HG03039 (cell line): Measurements from ENCODE around the gene MKRN2.
A peak's percentile ranks its signal among the peaks of the same experiment; 100 is the strongest.
"Not testable (repeated sequence)": the region's sequence is repeated elsewhere in the genome, so short reads cannot be mapped to it uniquely, and the experiment has no call there.

ENCODE experiments used
- ATAC-seq: cut with Tn5 transposase; IDR thresholded peaks from one replicate; pipeline ENCODE4 v1.9.1; 2021; ENCODE audit warnings: mild to moderate bottlenecking, moderate library complexity; ENCODE audit not compliant: unreplicated experiment

The MKRN2 gene, protein sequence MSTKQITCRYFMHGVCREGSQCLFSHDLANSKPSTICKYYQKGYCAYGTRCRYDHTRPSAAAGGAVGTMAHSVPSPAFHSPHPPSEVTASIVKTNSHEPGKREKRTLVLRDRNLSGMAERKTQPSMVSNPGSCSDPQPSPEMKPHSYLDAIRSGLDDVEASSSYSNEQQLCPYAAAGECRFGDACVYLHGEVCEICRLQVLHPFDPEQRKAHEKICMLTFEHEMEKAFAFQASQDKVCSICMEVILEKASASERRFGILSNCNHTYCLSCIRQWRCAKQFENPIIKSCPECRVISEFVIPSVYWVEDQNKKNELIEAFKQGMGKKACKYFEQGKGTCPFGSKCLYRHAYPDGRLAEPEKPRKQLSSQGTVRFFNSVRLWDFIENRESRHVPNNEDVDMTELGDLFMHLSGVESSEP

DNA sequence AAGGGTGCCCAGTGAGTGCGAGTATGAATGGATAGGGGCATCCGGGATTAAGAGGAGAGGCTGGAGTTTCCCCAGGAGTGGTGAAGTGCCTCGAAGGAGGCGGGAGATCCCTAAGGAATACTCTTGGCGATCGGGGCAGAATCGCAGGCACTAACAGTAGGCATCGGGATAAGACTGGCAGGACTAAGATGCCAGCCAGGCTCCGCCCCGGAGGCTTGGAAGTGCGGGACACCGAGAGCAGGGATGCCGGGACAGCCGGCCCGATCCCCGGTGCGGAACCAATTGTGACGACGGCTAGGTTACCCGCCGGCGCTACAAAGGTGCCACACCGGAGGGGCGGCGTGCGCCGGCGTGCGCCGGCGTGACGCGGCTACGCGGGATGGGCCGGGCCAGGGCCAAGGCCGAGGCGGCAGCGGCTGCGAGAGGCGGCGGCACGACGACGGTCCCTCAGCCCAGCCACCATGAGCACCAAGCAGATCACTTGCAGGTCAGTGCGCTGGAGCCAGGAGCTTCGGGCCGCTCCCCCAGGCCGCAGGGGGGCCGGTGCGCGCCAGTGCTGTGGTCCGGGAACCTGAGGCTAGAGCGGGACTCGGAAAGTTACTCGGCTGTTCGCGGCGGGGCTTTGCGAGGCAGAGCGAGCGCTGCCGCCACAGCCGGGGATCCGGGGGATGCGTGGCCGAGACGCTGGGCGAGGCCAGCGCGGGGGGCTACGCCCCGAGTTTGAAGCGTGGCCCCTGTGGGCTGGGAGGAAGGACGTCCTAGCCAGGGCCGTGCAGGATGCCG, at the start of gene MKRN2:
TSS of gene MKRN2 (plus strand) at position 398 of the 783 bp plus-strand sequence. CDS start at position 462, 64 bp downstream.
- peak; percentile 79 for ATAC-seq

DNA sequence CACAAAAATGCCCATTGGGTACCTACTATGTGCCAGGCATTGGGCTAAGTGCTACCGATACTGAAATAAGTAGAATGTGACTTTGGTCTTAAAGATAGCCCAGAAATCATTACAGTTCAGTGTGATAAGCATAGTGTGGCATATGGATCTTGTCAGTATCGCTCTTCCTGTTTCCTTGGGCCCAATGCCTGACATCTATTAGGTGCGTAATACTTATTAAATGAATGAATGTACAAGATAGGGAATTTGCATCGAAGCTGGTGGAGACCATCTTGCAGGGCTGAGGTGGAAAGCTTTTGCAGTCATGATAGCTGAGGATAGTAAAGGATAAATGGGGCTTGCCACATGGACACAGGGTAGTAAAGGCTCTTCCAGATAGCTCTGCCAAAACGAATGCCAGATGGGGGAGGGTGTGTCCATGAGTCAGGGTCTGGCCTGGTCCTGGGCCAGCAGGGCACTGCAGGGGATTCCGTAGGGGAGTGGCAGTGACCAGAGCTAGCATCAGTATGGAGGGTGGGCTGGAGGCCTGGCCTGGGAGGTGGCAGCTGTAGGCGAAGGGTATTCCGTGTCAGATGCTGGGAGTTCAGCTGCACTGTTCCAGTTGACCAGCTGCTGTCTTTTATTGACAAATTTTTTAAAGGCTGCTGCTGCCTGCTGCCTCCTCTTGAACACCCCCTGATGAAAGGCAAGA, 49.2 kb upstream of the MKRN2 start:
- ATAC-seq: no peak

DNA sequence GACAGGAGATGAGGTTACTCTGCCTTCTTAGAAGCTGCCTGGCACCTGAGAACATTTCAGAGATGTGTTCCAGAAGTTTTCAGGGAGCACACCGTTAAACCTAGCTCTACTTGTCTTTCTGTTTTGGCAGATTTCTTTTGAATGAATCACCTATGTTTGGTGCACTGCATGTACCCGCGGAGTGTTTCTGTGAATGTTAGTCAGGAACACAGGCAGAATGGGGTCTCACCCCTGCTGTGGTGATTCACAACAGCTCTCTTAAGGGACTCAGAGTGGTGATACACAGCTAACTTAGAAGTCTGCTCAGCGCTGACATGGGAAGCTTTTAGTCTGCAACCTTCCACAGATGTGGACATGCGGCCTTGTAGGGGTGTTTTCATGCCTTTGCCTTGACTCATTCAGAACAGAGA, 48.6 kb upstream of the MKRN2 start:
- no peak for ATAC-seq

DNA sequence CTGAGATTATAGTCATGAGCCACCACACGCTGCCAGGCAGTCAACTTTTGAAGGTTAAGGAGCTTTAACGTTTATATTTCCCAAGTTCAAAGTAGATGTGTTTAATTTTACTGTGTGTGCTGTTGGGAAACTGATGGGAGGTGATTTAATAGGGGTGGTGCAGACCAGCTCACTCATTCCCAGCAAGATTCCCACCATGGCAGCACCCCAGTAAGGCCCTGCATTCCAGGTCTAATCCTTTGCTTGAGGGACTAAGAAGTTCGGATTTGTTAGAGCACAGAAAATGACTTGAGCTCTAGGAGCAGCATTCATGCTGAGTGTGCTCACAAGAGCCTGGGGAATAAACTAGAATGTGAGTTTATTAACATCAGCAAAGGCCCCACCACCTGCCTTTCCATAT, 47.4 kb upstream of the MKRN2 start:
- ATAC-seq: no peak

DNA sequence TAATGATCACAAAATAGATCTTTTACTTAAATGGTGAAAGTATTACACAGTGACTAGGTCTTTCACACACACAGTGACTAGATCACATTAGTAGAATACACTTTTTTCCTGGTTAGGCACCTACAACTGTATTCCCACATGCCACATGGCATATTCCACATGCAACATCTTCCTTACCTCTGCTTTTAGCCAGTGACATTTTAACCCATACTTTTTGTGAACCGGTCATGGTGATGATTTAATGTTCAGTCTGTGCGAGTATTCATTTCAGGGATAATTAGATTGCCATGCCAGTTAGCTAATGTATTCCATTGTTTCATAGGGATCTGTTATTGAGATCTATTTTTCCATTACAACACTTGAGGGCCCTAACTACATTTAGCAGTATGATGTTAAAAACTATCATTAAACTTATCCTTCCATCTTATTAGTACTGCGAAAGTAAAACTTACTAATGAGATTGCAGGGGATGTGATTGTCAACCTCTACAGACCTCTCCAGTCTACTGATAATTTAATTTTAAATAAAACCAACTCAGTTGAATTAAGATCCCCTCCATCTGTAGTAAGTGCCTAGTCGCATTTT, 44.3 kb upstream of the MKRN2 start:
- no peak for ATAC-seq

DNA sequence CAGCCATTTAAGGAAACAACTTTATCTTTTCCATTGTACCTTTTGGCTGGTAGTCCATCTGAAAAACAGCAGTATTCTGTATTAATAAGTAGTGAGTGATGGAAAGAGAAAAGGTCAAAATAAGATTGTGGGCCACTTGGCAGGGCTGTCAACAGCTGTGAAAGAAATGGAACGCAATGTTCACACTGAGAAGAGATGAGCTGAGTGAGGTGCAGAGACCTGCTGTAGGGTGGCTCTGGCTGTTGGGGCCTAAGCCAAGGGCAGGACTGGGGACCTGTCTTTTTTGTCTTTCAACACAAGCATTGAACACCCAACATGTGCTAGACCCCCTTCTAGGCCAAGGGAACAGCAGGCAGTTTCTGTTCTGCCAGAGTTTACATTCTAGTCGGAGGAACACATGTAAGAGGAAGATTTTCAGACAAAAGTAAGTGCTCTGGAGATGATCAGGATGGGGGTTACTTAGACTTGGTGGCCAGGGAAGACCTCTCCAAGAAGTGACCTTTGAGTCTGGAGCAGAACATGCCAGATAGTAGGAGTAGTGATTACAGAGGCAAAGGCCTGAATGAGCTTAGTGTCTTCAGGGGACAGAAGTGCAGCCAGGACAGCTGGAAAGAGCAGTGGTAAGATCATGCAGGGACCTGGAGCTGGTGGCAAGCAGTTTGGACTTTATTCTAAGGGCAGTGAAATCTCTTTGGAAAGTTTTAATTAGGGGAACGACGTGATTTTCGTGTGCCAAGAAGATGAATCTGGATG, 43.0 kb upstream of the MKRN2 start:
- no peak for ATAC-seq

DNA sequence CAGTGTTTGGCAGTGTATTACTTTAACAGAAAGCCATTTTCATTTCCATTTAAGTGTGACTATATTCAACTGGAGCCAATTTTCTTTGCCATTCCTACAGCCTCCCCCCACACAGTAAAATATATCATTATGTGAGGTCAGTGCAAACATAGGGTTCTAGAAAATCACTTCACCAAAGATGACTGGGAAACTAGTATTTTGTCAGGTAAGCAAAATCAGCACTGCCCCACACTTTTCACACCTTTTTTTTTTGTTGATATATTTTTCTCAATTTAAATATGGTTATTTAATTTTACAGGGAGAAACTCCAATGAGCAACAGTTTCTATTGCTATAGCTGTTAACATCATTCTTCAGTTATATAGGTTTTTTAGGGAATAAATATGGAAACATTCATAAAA, 41.3 kb upstream of the MKRN2 start:
- ATAC-seq: no peak

DNA sequence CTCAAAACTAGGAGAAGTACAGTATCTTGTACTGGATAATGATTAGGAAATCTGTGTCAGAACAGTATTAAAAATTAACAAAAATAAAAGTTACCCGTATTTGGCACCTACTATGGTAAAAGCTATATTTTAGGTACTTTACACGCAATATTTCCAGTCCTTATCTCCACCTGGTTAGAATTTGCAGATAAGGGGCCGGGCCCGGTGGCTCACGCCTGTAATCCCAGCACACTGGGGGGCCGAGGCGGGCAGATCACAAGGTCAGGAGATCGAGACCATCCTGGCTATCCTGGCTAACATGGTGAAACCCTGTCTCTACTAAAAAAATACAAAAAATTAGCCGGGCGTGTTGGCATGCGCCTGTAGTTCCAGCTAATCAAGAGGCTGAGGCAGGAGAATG, 40.0 kb upstream of the MKRN2 start:
- no peak for ATAC-seq

DNA sequence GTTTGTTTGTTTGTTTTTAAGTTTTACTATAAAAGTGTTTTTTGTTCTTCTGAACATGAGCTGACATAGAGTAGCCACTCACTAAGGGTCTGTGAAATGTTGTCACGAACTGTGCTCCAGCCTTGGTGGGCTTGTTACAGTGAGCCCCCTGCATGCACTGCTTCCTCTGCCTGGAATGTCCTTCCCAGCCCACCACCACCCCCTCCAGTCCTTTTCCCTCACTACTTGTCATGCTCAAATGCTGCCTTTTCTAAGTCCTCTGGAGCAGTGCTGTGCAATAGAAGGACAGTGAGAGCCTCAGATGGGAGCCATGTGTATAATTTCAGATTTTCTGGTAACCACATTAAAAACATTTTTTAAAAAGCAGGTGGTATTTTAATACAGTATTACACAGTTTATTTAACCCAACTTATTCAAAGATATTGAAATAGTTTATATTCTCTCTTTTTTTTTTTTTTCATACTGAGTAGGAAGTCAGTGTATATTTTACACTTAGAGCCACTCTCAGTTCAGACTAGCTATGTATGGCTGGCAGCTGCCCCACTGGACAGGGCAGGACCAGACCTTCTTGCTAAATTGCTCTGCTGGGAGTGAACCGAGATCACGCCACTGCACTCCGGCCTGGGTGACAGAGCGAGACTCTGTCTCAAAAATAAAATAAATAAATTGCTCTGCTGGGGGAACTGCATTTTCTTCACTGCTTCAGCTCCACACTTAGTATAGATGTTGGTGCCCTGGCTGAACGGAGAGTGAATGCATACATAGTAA, 38.4 kb upstream of the MKRN2 start:
- ATAC-seq: no peak

DNA sequence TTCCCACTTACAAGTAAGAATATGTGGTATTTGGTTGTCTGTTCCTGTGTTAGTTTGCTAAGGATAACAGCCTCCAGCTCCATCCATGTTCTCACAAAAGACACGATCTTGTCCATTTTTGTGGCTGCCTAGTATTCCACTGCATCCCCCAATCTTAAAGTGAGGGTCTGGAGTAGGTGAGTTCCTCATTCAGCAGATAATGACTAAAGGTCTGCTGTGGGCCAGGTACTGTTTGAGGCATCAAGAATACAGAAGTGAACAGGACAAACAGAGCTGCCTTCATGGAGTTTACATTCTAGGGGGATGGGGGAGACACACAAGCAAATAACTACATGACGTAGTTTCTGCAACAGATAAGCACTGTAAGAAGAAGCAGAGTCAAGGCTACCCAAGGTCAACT, 35.9 kb upstream of the MKRN2 start:
- ATAC-seq: no peak

DNA sequence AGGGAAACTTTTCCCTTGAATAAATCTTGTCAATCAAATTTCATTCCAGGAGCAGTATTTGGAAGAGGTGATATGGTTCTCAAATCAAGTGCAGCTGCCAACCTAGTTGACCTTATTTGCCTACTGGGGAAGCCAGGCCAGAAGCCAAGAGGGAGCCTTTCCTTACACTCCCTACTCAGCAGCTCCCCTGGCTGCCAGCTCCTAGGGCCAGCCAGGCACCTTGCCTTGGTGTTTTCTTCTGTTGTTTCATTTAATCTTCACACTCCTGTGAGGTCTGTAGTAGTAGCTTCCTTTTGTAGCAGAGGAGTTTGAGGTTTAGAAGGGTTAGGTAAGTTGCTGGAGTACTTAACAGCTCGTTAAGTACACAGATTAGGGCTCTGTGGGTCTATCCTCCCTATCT, 34.2 kb upstream of the MKRN2 start:
- ATAC-seq: no peak

DNA sequence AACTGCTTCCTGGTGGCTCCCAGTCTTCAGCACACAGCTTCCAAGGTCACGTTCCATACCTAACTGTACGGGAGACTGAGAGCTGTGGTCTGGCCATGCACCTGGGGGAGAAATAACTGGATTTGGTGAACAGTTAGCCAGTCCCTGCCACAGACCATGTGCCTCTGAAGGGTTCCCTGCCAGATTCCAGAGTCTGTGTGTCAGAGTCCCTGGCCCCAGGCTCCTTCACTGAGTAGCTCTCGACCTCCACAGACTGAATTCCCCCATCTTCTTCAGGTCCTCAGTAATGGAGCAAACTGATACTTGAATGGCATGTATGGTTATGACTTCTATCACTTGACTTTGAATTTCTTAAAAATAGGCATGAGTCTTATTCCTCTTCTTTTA, 29.1 kb upstream of the MKRN2 start:
- no peak for ATAC-seq

DNA sequence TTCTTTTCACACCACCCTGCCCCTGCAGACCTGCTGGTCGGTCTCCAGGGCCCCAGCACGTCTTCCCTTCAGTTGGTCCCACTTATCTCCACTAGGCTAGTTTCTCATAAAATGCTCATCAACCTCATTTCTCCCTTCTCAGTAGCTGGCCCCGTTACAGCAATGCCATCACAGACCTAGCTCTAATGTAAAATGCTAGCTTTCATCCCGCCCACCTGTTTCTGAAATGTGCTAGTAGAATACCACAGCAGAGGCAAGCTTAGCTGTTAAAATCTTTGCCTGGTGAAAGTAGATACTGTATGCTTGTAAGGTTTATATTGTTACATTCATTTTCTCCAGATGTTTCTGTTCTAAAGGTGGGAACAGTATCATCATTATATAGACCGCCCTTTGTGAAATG, 24.7 kb upstream of the MKRN2 start:
- ATAC-seq: no peak

DNA sequence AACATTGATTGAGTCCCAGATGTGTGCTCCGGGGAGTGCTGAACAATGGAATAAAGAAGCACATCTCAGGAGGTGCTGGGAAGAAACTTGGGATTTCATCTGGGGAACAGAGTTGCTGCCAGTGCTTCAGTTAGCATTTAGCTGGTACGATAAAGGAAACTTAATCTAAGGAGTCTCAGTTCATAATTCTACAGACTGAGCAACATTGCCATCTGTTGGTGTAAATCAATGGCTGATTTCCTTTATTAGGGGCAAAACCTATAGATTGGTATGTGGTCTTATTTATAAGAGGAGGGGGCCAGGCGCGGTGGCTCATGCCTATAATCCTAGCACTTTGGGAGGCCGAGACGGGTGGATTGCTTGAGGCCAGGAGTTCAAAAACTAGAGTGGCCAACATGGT, 20.5 kb upstream of the MKRN2 start:
- no peak for ATAC-seq

DNA sequence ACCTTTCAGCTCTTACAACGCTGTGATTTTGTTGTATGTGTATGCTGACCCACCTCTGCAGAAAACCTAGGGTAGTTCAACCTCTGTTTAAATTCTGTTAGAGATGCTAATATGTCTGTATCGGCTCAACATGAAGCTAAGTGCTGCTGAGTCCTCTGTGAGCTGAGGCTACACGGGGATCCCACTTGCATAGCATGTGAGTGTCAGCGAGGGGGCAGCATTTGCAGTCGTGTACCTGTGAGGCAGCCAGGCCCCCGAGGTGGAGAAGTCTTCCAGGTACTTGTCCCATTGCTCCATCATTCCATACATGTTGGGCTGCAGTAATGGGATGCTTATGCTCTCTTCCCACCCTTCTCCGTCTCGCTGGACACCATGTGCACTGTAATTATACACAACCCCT, 15.3 kb upstream of the MKRN2 start:
- no peak for ATAC-seq

DNA sequence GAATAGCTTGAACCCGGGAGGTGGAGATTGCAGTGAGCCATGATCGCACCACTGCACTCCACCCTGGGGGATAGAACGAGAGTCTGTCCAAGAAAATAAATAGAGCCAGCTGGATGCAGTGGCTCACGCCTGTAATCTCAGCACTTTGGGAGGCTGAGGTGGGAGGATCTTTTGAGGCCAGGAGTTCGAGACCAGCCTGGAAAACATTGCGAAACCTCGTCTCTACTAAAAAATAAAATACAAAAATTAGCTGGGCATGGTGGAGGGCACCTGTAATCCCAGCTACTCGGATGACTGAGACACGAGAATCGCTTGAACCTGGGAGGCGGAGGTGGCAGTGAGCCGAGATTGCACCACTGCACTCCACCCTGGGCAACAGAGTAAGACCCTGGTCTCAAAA, 13.4 kb upstream of the MKRN2 start:
- ATAC-seq: not testable (repeated sequence)

DNA sequence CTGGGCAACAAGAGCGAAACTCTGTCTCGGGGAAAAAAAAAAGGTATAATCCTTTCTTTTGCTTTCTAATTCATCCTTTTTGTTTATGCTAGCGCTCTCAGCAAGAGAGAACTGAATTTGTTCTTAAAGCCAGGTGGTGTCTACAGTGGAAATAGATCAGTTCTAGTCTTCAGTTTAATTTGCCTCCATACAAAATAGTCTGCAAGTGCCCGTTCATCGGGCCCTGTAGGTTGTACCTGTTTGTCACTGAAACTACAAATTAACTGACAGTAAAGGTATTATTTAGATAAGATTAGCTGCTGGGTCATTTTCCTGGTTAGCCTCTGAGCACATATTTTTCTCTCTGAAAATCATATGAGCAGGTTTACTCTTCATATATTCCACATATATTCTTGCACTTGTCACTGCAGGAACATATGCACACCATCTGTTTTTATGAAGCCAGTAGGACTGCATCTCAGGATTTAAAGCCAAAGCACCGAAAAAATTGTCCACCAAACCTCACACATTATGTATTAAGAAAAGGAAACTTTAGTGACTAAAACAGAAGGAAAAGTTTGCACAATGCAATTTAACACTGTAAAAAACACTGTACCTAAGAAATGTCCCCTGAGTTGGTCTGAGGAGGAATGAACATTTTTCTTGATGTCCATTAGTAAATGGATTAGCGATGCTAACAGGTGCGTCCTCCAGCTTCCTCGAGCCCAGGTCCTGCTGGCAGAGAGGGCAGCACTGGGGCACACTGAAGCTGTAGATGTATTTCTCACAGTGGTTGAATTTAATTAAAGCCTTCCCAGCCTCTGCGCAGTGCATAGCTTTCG, 12.0 kb upstream of the MKRN2 start:
- no peak for ATAC-seq

DNA sequence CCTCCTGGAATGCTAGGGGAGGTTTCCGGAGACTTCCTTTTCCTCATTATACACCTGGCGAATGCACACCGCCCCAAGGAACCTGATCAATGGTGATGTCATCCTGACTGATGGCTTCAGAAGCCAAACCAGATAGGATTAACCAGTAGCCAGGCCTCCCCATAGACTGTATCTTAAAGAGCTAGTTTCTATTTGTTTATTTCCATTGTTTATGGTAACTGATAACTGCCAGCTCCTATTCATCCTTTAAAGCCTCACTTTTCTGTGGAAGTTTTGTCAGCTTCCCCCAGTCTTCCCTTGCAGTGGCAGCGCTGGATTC, 11.5 kb upstream of the MKRN2 start, which contains the start of gene MKRN2OS:
TSS of gene MKRN2OS (minus strand) at position 27 of the 319 bp plus-strand sequence. CDS start 35 bp downstream, outside the sequence.
- ATAC-seq: no peak
